ENCODE results near the gene TAF1B.
"Not testable (repeated sequence)": the region's sequence is repeated elsewhere in the genome, so short reads cannot be mapped to it uniquely, and the experiment has no call there.

TAF1B gene

DNA sequence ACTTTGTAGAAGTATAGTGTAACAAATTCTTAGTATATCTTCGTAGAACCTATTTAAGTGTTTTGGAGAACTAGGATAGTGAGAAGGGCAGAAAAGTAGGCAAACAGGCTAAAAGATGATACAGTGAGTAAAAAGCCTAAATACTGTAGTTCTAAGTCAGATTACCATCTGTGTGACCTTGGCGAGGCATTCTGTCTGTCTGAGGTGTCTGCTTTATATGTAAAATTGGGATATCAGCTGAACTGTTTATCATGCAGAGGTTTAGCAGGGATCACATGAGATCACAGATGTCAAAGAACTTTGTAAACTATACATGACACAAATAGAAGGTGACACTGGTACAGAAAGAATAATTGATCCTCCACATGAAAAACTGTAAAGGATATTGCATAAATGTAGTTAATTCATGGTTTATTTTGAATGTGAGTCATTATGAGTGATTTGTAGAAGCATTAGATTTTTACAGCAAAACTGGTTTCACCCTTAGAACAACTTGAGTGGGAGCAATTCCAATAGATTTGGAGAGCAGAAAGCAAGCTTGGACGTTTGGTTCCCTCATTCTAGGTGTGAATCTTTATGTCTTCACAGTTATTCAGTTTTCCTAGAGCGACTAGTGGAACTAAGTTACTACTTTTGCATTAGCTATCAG lies 41.9 kb downstream of the TAF1B start:
- no peak for DNase-seq (ENCODE audit: low spot score)

DNA sequence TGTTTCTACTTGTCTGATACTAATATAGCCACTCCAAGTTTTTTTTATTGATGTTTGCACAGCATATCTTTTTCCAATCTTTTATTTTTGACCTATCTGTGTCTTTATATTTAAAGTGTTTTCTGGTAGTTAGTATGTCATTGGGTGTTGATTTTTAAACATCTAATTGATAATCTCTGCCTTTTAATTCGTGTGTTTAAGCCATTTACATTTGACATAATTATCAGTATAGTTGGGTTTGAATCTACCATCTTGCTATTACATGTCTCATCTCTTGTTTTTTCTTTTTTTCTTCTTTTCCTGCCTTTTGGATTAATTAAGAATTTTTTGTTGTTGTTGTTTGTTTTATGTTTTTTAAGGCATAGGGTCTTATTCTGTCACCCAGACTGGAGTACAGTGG lies 44.2 kb downstream of the TAF1B start:
- DNase-seq (ENCODE audit: low spot score), result no peak

DNA sequence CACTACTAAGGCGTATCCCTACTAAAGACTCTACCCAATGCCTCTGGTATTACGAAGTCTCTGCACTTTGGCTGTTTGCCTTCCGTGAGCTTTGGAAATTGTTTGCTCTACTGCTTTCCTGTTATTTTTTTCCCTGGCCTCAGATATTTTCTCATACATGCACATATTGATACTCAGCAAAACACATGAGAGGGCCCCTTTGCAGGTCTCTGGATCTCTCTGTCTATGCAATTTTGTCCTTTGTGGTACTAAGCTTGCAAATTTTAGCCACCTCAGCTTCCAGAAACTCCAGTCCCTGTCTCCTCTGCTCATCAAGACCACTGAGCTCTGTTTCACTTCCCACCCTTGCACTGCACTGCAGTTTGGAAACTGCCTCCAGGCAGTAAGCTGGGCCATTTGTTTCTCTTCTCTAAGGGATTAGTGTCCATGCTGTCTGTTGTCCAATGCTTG lies 46.6 kb downstream of the TAF1B start:
- DNase-seq (ENCODE audit: low spot score), result no peak

DNA sequence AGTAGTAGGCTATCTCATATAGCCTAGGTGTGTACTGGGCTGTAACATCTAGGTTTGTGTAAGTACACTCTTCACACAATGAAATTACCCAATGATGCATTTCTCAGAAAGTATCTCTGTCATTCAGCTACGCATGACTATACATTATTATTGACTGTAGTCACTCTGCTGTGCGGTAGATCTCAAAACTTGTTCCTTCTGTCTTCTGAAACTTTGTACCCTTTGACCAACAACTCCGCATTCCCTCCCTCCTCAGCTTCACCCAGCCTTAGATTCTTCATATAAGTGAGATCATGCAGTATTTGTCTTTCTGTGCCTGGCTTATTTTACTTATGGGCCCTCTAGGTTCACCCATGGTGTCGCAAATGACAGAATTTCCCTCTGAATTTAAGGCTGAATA lies 49.0 kb downstream of the TAF1B start:
- DNase-seq (ENCODE audit: low spot score), result no peak

DNA sequence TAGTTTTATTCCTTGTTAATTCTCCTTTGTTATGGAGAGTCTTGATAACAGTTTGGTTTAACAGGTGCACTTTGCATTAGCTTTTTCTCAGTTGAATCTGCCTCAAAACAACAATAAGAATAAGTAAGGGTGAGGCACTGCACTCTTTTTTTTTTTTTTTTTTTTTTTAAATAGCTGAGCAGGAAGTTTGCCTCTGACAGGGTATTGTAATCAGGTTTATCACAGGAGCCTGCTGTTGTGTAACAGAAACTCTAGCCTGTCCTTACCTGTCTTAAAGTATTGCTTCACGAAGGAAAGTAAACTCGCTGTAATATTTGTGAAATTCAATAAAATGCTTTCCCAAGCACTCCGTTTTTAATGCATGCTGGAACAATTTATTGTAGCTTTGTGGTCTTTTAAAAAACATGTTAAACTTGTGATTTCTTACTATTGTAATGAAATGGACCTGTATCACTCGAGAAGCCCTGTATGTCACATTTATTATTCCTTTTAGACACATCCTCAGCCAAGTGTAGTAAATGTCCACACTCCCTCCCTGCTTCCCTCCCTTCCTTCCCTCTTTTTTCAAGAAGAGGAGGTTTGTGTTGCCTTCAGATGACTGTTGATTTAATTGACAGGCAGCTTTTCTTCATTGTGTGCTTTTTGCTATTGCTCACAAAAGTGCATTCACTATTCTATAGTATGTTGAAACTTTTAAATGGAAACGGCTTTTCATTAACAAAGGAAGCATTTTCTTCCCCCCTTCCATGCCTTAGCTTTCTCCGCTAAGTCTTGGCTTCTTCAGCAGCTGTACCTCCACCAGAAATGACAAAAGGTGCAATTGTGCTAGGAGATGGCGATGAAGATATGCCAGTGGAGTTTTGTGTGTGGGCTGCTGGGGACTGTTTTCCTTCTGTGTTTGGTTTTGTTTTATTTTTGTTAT lies 52.7 kb downstream of the TAF1B start:
- DNase-seq (ENCODE audit: low spot score), result no peak

DNA sequence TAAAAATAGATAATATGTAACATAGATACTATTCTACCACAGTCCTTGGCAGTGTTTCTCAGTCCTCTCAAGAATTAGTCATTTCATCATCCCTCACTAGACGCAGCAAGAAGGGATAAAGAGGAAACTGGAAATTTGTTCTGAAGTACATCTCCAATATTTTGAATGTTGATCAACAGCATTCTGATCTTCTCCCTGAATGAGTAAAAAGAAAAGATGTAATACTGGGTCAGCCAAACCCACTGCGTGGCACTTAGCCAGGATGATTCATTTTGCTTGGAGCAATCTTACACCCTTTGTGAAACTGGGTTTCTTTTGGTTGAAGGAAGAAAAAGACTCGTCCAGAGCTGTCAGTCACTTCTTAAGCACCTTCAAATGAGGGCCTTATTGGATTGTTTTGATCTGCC lies 54.1 kb downstream of the TAF1B start:
- DNase-seq (ENCODE audit: low spot score), result no peak

DNA sequence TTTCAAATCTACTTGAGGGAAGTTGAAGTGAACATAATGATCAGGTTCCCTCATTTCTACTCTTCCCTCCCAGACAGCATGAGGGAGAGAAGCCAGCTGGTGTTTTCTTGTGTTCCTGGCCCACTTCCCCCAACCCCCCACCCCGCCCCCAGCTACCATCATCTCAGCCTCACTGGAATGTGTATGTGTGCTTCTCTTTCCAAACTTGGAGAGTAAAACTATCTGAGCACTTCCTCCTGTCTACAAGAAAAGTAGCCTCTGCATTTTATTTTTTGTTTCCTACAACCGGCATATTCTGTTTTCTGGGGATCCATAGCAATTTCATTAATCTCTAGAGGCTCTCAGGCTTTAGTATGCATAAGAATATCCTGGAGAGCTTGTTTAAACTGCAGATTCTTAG lies 54.6 kb downstream of the TAF1B start:
- DNase-seq (ENCODE audit: low spot score), result no peak

DNA sequence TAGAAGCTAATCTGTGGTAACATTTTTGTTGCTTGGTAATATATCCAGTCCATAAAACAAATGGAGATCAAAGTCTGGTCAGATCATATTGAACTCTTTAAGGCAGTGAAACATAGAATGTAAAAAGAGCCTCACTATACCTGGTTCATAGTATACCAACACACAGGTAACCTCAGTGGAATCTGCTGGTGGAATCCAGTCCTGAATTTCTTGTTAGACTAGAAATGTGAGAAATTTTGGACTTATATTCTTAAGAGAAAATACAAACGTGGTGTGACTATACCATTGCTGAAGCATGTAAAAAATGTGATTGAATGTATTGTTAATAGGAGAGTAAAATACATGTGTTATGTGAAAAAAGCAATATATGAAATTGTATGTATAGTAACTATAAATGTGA lies 62.1 kb downstream of the TAF1B start:
- DNase-seq (ENCODE audit: low spot score), result no peak

DNA sequence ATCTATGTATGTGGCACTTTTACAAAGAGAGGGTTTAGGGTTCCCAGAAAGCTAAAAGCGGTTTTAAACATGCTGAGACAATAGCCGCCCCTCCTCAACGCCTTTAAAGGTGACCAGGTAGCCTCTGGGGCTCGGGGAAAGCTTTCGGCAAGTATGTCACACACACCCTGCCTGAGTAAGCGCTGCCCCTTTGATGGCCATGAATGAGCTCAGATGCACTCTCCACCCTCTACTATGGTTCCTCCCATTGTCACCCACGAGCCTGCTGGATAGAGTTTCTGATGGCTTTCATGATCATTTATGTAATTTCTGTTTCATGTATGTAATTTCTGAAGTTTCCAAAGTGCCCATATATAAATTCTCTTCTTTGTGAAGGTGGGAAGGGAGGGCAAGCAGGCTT lies 64.1 kb downstream of the TAF1B start:
- DNase-seq (ENCODE audit: low spot score), result no peak

DNA sequence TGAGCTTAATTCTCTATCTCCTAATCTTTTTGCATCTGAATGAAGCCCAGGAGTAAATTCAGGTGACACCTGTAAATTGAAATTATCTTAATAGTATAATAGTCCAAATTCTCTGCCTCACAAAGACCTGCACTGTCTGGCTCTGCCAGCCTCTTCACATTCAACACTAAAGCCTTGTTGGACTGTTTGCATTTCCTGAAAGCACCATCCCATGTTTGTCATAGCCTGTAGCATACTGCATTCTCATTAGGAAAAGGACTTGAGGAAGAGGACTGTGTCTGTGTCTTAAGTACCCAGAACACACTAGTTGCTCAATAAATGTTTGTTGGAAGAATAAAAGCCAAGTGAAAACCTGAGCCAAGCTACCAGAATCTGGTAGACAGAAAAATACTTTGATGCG lies 65.4 kb downstream of the TAF1B start:
- DNase-seq (ENCODE audit: low spot score), result no peak

DNA sequence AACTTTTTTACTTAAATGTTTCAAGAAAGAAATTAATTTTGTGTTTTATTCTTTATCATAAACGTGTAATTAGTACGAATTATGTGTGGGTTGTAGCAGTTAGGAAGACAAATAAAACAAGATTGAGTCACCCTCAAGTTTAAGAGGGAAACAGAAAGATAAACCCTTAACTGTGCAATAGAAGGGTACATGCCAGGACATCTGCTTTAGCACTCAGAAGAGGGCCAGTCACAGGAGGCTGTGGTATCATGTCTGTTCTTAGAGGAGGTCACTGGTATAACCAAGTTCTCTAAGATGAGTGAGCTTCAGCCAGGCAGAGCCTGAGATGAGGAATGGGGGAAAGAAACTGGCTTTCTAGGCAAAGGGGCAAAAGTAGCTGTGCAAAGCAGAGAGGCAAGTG lies 65.8 kb downstream of the TAF1B start:
- DNase-seq (ENCODE audit: low spot score), result no peak

DNA sequence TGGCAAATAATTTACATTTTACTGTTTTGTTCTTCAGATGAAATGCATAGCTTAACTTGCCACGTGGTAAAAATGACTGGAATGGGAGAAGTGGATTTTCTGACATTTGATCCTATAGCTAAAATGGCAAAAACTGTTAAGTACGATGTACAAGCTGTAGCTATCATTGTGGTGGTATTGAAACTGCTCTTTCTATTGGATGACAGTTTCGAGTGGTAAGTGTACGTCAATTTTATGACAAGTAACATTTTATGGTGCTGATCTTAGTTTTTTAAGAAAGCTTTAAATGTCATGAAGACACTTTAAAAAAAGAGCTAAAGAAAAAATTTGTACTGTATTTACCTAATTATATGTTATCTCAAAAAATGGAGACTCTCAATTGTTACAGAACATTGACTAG lies 67.4 kb downstream of the TAF1B start:
- no peak for DNase-seq (ENCODE audit: low spot score)

DNA sequence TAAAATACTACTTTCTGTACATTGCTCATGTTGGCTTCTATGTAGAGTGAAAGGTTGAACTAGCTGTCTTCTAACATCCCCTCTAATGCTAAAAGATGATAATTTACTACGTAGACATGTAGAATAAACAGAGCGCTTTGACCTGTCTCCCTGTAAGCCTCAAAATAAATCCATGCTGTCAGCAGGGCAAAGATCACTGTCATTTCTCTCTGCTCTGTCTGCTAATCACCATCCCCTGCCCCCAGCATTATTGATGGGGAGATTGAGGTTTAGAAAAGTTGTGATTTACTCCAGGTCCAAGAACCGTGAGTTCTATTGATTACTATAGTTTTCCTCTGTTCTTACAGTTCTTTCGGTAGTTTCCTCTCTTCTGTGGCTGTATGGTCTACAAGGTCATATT lies 69.2 kb downstream of the TAF1B start:
- DNase-seq (ENCODE audit: low spot score), result no peak

DNA sequence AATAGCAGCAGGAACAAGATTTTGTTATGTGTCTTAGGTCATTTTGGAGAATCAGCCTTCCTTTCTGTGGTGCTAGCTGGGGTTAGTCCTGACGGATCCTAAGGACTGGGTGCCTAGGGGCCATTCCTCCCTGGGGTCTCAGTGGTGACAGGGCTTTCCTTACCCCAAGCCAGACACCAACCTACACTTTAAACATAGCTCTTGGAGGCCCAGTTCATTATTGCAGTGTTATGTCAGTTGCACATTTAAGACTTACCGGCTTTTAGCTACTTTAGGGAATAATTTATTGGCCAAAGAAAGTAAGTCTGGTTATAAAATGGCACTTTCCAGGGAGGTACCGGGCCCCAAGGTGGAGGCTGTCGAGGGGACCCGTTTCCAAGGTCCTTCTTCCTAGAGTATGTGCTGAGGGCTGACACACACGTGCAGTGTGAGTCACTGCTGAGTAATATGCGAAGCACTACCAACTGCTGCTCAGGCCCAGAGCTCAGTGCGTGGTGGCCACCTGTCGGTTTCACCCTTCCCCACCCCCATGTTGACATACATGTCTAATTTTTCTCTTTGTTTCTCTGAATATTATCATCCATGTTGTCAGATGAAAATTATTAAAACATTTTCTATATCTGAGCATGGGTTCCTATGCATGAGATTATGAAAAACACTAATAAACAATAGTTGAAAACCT lies 71.3 kb downstream of the TAF1B start:
- no peak for DNase-seq (ENCODE audit: low spot score)

DNA sequence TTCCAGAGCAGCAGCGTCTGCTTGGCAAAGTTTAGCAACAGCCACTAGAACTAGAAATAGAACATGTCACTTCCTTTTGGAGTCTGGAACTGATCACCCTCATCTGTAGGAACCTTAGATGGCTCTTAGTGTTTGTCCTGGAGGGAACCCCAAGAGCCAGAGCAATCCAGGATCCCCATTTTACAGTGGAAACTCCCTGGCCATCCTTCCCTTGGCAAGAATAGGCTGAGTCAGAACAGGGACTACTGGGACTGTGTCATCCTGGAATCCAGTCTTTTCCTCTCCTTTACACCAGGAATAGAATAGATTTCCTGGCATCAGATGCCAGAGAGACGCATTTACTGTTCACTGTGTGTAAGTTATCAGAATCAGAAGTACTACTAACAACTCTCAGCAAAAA lies 75.0 kb downstream of the TAF1B start:
- DNase-seq (ENCODE audit: low spot score), result no peak

DNA sequence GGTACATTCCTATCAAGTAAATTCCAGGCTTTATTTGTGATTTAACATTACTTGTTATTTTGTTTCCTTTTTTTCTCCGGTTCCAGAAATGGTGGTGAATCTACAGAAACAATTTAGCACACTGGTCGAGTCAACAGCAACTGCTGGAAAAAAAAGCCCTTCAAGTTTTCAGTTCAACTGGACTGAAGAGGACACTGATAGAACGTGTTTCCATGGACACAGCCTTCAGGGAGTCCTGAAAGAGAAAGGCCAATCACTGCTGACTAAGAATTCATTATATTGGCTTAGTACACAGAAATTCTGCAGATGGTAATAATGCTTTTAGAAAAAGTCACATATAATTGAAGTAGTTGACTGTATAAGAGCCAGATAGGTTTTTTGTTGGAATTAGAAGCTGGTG lies 76.2 kb downstream of the TAF1B start:
- DNase-seq (ENCODE audit: low spot score), result no peak

DNA sequence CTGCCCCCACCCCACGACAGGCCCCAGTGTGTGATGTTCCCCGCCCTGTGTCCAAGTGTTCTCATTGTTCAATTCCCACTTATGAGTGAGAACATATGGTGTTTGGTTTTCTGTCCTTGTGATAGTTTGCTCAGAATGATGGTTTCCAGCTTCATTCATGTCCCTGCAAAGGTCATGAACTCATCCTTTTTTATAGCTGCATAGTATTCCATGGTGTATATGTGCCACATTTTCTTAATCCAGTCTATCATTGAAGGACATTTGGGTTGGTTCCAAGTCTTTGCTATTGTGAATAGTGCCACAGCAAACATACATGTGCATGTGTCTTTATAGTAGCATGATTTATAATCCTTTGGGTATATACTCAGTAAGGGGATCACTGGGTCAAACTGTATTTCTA lies 83.7 kb downstream of the TAF1B start:
- not testable (repeated sequence) for DNase-seq (ENCODE audit: low spot score)

DNA sequence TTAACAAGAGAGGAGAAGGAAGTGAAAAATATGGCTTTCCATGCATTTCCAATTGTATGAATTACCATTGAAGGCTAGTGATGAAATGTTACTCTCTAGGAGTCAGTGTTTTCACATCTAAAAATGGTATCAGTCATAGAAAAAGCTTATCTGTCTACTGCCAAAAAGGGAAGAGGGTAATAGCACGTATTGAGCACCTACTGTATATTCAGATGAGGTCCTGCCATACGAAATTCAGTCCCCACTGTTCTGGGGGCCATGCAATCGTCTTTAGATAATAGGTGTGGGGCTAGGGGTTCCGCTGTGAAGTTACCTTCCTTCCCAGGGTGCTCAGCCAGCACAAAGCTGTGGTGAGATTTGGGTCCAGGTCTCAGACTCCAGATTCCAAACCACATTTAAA lies 94.0 kb downstream of the TAF1B start:
- no peak for DNase-seq (ENCODE audit: low spot score)

DNA sequence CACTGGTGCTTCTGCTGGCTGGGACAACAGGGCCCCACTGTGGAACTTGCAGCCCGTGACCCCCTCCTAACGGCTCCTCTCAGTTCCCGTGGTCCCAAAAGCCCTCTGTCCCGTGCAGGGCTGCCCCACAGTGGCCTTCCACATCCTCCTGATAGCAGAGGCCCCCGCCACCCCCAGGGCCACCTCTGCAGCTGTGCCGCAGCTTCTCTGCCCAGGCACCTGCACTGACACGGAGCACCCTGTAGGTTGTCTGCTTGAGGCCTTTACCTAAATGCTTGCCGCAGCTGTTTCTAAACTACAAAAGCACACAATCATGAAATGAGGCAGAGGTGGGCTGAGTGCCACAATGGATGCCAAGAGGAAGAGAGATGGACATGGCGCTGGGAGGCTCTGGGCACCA lies 94.7 kb downstream of the TAF1B start:
- no peak for DNase-seq (ENCODE audit: low spot score)

DNA sequence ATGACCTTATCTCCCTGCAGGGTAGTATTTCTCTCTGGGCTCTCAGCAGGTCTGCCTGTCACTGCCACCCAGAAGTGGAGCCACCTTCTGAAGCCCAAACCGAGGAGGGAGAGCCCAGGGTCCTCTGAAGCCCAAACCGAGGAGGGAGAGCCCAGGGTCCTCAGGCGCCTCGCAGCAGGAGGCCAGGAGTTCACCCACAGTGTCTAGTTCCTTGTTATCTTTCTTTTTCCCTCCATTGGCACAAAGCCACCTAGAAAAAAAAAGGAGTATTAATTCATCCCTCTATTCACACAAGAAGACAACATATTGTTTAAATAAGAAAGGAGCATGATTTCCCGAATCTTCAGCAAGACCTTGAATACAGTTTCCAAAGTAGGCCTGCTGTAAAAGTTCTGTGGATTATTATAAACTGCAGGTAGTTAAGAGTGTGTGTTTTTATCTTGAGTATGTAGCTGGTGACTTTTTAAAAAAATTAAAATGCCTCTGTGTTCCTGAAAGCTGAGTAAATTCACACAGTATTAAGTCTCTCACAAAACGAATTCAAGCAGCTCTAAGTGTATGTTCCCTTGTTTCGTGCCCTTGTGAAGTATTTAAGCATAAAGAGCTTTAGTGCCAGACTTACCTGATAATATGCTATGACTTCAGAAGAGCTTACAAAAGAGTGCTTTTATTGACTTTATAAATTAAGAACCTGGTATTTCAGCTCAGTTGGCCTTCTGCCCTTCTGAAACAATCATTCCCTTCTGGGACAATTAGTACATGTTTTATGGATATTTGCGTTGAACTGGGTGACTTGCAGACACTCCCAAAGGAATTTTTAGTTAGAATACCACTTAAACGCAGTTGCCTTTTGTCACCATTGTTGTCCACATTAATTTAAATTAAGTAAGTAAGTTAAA lies 96.6 kb downstream of the TAF1B start:
- DNase-seq (ENCODE audit: low spot score), result no peak

DNA sequence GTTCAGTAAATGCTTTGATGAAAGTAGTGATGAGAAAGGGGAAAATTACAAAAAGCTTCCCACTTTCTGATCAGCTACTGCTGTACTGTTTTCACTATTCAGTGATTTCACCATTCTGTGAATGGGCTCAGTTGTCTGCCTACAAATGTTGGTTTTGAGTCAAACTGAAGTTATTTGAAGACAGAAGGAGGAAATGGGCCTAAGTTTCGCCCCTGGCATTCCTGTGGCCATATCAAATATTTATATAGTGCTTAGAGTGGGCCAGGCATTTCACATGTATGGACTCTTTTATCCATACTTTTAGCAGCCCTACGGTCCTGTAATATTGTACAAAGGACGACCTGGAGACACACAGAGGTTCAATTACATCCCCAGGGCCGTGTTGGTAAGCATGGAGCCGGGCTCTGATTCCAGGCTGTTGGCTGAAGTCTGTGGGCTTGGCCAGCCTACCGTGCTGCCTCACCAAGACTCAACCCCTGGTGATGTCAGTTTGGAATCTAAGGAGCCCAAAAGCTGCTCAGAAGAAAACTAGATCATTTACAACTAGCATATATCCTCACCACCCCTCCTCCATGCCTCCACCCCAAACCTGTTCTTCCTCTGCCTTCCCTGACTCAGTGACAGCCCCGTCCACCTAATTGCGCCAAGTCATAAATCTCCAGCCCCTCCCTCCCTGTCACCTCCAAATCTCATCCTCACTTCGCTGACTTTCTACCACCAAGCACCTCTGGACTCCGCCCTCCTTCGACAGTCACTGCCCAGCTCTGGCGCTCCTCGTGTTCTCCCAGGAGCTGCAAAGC lies 98.1 kb downstream of the TAF1B start:
- no peak for DNase-seq (ENCODE audit: low spot score)
